ENCODE measurements around the gene COX4I1. TPM values are rescaled to one million over a fixed set of nuclear protein-coding genes. Genes with fewer than 3 reads are reported as not detected.

COX4I1 gene
- total and polyA plus RNA-seq, 2 of the 8 experiments (the other 6 are each of a cell fraction or from before 2014, with no cell fraction given): 507 to 707 TPM

DNA sequence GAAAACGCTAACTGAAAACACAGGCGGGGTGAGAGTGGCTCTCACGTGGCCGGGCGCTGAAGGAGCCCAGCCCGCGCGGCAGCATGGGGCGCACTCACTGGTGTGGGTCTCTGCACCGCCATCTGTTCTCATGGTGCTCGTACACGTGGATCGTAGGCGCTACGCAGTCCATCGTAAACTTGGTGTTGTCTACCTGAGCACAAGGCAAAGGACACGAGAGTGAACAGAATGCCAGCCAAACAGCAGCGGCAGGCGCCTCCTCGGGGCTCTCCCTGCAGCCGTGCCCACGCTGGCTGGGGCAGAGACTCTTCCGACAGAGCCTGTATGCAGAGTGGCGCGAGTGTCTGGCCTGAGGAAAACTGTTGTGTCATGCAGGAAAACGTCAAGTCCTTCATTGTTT lies 19.2 kb upstream of the COX4I1 start:
- Histone ChIP-seq H4K91ac (replicated peaks; ENCODE audit: insufficient read length, low read length) (no peak overlapping the region), H4K20me1 (replicated peaks in 1 of 2; ENCODE audit: control insufficient read depth in 1 of 2, insufficient read depth in 2 of 2, low read length in 2 of 2) (peaks cover 2 to 6% of the 10 kb centered on the region in 2 experiments), H2BK15ac (ENCODE audit: low read length) (no peak overlapping the region), H3K56ac (replicated peaks; ENCODE audit: insufficient read length, low read depth, low read length) (no peak overlapping the region), H4K8ac (ENCODE audit: extremely low read depth, insufficient read depth, low read length) (no peak overlapping the region), H3K14ac (ENCODE audit: insufficient read length) (no peak overlapping the region), H3K27ac (ENCODE audit: low read depth, low read length) (no peak overlapping the region), H3K18ac (ENCODE audit: extremely low read depth, low read length) (no peak overlapping the region), H2BK120ac (replicated peaks; ENCODE audit: low read depth, low read length) (no peak overlapping the region), H3K27me3 (replicated peaks in 1 of 4; ENCODE audit: control insufficient read depth in 3 of 4, extremely low read depth in 1 of 4, insufficient read depth in 3 of 4, low read length in 3 of 4) (no peaks in the 10 kb centered on the region), H3K9me3 (ENCODE audit: insufficient read depth in 2 of 2, low read depth in 1 of 2, low read length in 1 of 2) (no peaks in the 10 kb centered on the region), H2BK5ac (ENCODE audit: low read depth, low read length) (no peak overlapping the region), H3K79me1 (ENCODE audit: low read depth, low read length) (peaks cover 7% of the 10 kb centered on the region), H3K4me1 (replicated peaks in 1 of 4; ENCODE audit: control insufficient read depth in 3 of 4, insufficient read depth in 4 of 4, low read length in 3 of 4) (no peaks in the 10 kb centered on the region), H3K4me2 (ENCODE audit: insufficient read depth in 1 of 2, low read depth in 2 of 2, low read length in 2 of 2) (no peak overlapping the region), H3K23ac (ENCODE audit: insufficient read length) (no peak overlapping the region), H2BK20ac (ENCODE audit: low read length) (no peak overlapping the region), H4K5ac (ENCODE audit: insufficient read length, low read depth, low read length) (no peak overlapping the region), H2AK5ac (ENCODE audit: low read depth, low read length) (no peak overlapping the region), H3K23me2 (ENCODE audit: low read depth, low read length) (no peaks in the 10 kb centered on the region), H2AFZ (ENCODE audit: low read length) (no peak overlapping the region), H2BK12ac (ENCODE audit: low read depth, low read length) (no peak overlapping the region), H3K4ac (replicated peaks; ENCODE audit: insufficient read length, low read depth, low read length) (no peak overlapping the region), H3K9ac (replicated peaks in 1 of 4; ENCODE audit: extremely low read depth in 1 of 4, low read depth in 3 of 4, low read length in 3 of 4) (no peak overlapping the region), H3K4me3 (ENCODE audit: extremely low read depth in 1 of 4, insufficient read depth in 2 of 4, low read depth in 3 of 4, low read length in 4 of 4) (no peak overlapping the region), H3K36me3 (ENCODE audit: control insufficient read depth in 2 of 4, insufficient read depth in 4 of 4, low read length in 3 of 4) (peaks cover 17 to 39% (median 24%) of the 10 kb centered on the region in 4 experiments), H3K79me2 (ENCODE audit: control insufficient read depth in 1 of 2, insufficient read depth in 2 of 2, low read length in 2 of 2) (peaks cover 0 to 3% of the 10 kb centered on the region in 2 experiments; a peak in 1 of 4 replicates)
- FAIRE-seq: no peak
- TF ChIP-seq RXRA (IDR thresholded peaks at IDR 0.05; ENCODE audit: insufficient read depth, low read depth, low read length) (no peak), YY1 (IDR thresholded peaks at IDR 0.05; ENCODE audit: low read depth, low read length) (no peak), GTF2F1 (IDR thresholded peaks at IDR 0.05; ENCODE audit: borderline replicate concordance, low read depth, low read length) (no peak), EP300 (IDR thresholded peaks at IDR 0.05; ENCODE audit: borderline replicate concordance in 1 of 2, low read depth in 2 of 2, low read length in 2 of 2) (no peak), HDAC2 (IDR thresholded peaks at IDR 0.05; ENCODE audit: borderline replicate concordance in 1 of 2, low read depth in 2 of 2, low read length in 2 of 2) (no peak), TAF7 (optimal IDR thresholded peaks at IDR 0.05; ENCODE audit: borderline replicate concordance, low read depth, low read length) (no peak), SIX5 (IDR thresholded peaks at IDR 0.05; ENCODE audit: low read depth, low read length) (no peak)
- WGBS, 2 experiments (ENCODE audit: extremely low coverage in 1 of 2, insufficient coverage in 1 of 2, insufficient read length in 1 of 2, insufficient replicate concordance in 2 of 2, low coverage in 1 of 2, low lambda C conversion rate in 2 of 2, missing lambda C conversion rate in 1 of 2): 88% methylated on average over 26 of the region's 26 CpGs; no CpG with 5 or more reads in 1 of the 2 experiments
- POLR2A ChIA-PET (ENCODE audit: partially characterized antibody): no interaction called here
- DNase-seq (ENCODE audit: low read depth in 1 of 2, low spot score in 2 of 2): no peak
- CTCF ChIA-PET (ENCODE audit: partially characterized antibody): no interaction called here
